KBM-7 (cell line): ENCODE measurements around the gene SPATS1.
"Not testable (repeated sequence)": the region's sequence is repeated elsewhere in the genome, so short reads cannot be mapped to it uniquely, and the experiment has no call there.

Source experiments
- DNase-seq: peaks from one replicate; pipeline ENCODE4 v3.0.0-alpha.2; 2015
- in situ Hi-C: fragments of 300-500 bp; cut with MboI; formaldehyde crosslinking; loops from 2 replicates; pipeline ENCODE4 v1.14.3; 2020; ENCODE audit warnings: low sequenced_read_pairs, low pct_unique_long_range_greater_than_20kb, mixed read lengths

Gene SPATS1

GRCh38 chr6:44309631-44310030, 32.8 kb upstream of the SPATS1 start:
- in situ Hi-C loops = no loop called here
- DNase-seq = no peak

GRCh38 chr6:44310241-44310640, 32.2 kb upstream of the SPATS1 start:
- no peak for DNase-seq
- in situ Hi-C loops = no loop called here

GRCh38 chr6:44311304-44311703, 31.1 kb upstream of the SPATS1 start:
- in situ Hi-C loops = no loop called here
- no peak for DNase-seq

- no peak for DNase-seq
- in situ Hi-C loops = no loop called here
Measured at GRCh38 chr6:44311767-44312166, 30.7 kb upstream of the SPATS1 start.

- in situ Hi-C loops = no loop called here
- DNase-seq = peak; percentile 89
Measured at GRCh38 chr6:44312901-44313788, 29.3 kb upstream of the SPATS1 start, which contains the start of gene AARS2. AARS2 (minus strand) TSS chr6:44313347; CDS start chr6:44313323, 24 bp downstream.

GRCh38 chr6:44314657-44315056, 27.8 kb upstream of the SPATS1 start:
- in situ Hi-C loops, DNase-seq: not testable (repeated sequence)

- in situ Hi-C loops = no loop called here
- no peak for DNase-seq
Measured at GRCh38 chr6:44315516-44315915, 26.9 kb upstream of the SPATS1 start.

GRCh38 chr6:44315951-44316350, 26.5 kb upstream of the SPATS1 start:
- no peak for DNase-seq
- in situ Hi-C loops = no loop called here

- in situ Hi-C loops = no loop called here
- DNase-seq = no peak
Measured at GRCh38 chr6:44316481-44316880, 26.0 kb upstream of the SPATS1 start.

GRCh38 chr6:44317136-44317631, 25.3 kb upstream of the SPATS1 start:
- DNase-seq, in situ Hi-C loops: not testable (repeated sequence)

GRCh38 chr6:44321210-44321609, 21.2 kb upstream of the SPATS1 start:
- in situ Hi-C loops = no loop called here
- no peak for DNase-seq

- no peak for DNase-seq
- in situ Hi-C loops = no loop called here
Measured at GRCh38 chr6:44327096-44327495, 15.4 kb upstream of the SPATS1 start.

GRCh38 chr6:44327760-44328159, 14.7 kb upstream of the SPATS1 start:
- in situ Hi-C loops = no loop called here
- no peak for DNase-seq

GRCh38 chr6:44328203-44328602, 14.2 kb upstream of the SPATS1 start:
- DNase-seq, in situ Hi-C loops: not testable (repeated sequence)

GRCh38 chr6:44329858-44330257, 12.6 kb upstream of the SPATS1 start:
- DNase-seq = no peak
- in situ Hi-C loops = no loop called here

- in situ Hi-C loops = no loop called here
Measured at GRCh38 chr6:44332585-44332984, 9.9 kb upstream of the SPATS1 start.

GRCh38 chr6:44333273-44333919, 9.1 kb upstream of the SPATS1 start:
- in situ Hi-C loops = no loop called here
- no peak for DNase-seq

More at GRCh38 chr6:44332585-44332984, 9.9 kb upstream of the SPATS1 start:
- no peak for DNase-seq

- in situ Hi-C loops = no loop called here
- no peak for DNase-seq
Measured at GRCh38 chr6:44333942-44334341, 8.5 kb upstream of the SPATS1 start.

- in situ Hi-C loops = no loop called here
- no peak for DNase-seq
Measured at GRCh38 chr6:44335631-44336030, 6.8 kb upstream of the SPATS1 start.
